ENCODE measurements around the gene SNHG17.

- TF ChIP-seq, protein P1, sequence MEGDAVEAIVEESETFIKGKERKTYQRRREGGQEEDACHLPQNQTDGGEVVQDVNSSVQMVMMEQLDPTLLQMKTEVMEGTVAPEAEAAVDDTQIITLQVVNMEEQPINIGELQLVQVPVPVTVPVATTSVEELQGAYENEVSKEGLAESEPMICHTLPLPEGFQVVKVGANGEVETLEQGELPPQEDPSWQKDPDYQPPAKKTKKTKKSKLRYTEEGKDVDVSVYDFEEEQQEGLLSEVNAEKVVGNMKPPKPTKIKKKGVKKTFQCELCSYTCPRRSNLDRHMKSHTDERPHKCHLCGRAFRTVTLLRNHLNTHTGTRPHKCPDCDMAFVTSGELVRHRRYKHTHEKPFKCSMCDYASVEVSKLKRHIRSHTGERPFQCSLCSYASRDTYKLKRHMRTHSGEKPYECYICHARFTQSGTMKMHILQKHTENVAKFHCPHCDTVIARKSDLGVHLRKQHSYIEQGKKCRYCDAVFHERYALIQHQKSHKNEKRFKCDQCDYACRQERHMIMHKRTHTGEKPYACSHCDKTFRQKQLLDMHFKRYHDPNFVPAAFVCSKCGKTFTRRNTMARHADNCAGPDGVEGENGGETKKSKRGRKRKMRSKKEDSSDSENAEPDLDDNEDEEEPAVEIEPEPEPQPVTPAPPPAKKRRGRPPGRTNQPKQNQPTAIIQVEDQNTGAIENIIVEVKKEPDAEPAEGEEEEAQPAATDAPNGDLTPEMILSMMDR (conservative IDR thresholded peaks at IDR 0.05) = no peak
- no peak for TF ChIP-seq EZH2 (IDR thresholded peaks at IDR 0.05; ENCODE audit: low read depth)
Observed at GRCh38 chr20:38402089-38402488, 33.0 kb downstream of the SNHG17 start.

All from PC-9 (cell line).